GM06990 (cell line): ENCODE results near the gene TRAF3IP3.
A peak's percentile ranks its signal among the peaks of the same experiment; 100 is the strongest.

Experiments
- DNase-seq: peaks from one replicate; pipeline ENCODE4 v3.0.0-alpha.2; 2011; ENCODE audit not compliant: insufficient read length; ENCODE audit errors: extremely low read depth
- H3K27me3 ChIP-seq: replicated peaks from 2 replicates; pipeline ENCODE4 v1.6.0; 2011; ENCODE audit warnings: low read length; ENCODE audit not compliant: control insufficient read depth, insufficient read depth
- H3K36me3 ChIP-seq: 2 replicates; pipeline ENCODE4 v1.5.1; 2011; ENCODE audit warnings: low read length; ENCODE audit not compliant: control insufficient read depth, insufficient read depth
- H3K4me3 ChIP-seq: replicated peaks from 2 replicates; pipeline ENCODE4 v1.5.1; 2011; ENCODE audit warnings: low read depth, mild to moderate bottlenecking, control low read depth, low read length
- TF ChIP-seq, protein P1 (sequence below): IDR thresholded peaks from 2 replicates; pipeline ENCODE4 v1.5.1; 2011; ENCODE audit warnings: low read length, control low read depth, mild to moderate bottlenecking, inconsistent platforms; ENCODE audit not compliant: insufficient read depth, poor library complexity, severe bottlenecking

The TRAF3IP3 gene

GRCh38 chr1:209751627-209752231 is 4.1 kb upstream of the TRAF3IP3 start:
- TF ChIP-seq, protein P1, sequence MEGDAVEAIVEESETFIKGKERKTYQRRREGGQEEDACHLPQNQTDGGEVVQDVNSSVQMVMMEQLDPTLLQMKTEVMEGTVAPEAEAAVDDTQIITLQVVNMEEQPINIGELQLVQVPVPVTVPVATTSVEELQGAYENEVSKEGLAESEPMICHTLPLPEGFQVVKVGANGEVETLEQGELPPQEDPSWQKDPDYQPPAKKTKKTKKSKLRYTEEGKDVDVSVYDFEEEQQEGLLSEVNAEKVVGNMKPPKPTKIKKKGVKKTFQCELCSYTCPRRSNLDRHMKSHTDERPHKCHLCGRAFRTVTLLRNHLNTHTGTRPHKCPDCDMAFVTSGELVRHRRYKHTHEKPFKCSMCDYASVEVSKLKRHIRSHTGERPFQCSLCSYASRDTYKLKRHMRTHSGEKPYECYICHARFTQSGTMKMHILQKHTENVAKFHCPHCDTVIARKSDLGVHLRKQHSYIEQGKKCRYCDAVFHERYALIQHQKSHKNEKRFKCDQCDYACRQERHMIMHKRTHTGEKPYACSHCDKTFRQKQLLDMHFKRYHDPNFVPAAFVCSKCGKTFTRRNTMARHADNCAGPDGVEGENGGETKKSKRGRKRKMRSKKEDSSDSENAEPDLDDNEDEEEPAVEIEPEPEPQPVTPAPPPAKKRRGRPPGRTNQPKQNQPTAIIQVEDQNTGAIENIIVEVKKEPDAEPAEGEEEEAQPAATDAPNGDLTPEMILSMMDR = no peak
- no peaks in the 10 kb centered on the region for H3K27me3 ChIP-seq
- H3K4me3 ChIP-seq = peak overlapping the region; percentile 27
- peak; percentile 73 for DNase-seq
- H3K36me3 ChIP-seq = no peaks in the 10 kb centered on the region

- Histone ChIP-seq H3K27me3 (no peaks in the 10 kb centered on the region), H3K36me3 (no peaks in the 10 kb centered on the region), H3K4me3 (no peak overlapping the region)
- DNase-seq = no peak
- TF ChIP-seq, protein P1 = no peak
Measured at GRCh38 chr1:209752890-209753289, 3.0 kb upstream of the TRAF3IP3 start.

- Histone ChIP-seq H3K27me3 (no peaks in the 10 kb centered on the region), H3K4me3 (no peak overlapping the region; the same call in 1 of the 2 replicates), H3K36me3 (peaks cover 10% of the 10 kb centered on the region)
- DNase-seq = no peak
- TF ChIP-seq, protein P1 = no peak
Measured at GRCh38 chr1:209755256-209755655, 597 bp upstream of the TRAF3IP3 start.

GRCh38 chr1:209756615-209757445 is 977 bp downstream of the TRAF3IP3 start:
- H3K4me3 ChIP-seq = peak overlapping the region; percentile 70
- TF ChIP-seq, protein P1 = no peak
- peak; percentile 53 for DNase-seq
- H3K36me3 ChIP-seq = peaks cover 17% of the 10 kb centered on the region
- no peaks in the 10 kb centered on the region for H3K27me3 ChIP-seq

- Histone ChIP-seq H3K36me3 (peaks cover 27% of the 10 kb centered on the region), H3K4me3 (peak overlapping the region; percentile 70; the same call in 1 of the 2 replicates), H3K27me3 (no peaks in the 10 kb centered on the region)
- DNase-seq = no peak
- TF ChIP-seq, protein P1 = no peak
Measured at GRCh38 chr1:209758400-209758799, 2.5 kb downstream of the TRAF3IP3 start.
